DOHH2 (cell line): Measurements from ENCODE around the gene CD63.

Experiments used
- EZH2phosphoT487 ChIP-seq: fragments of 200-600 bp; sonication (generic); IDR thresholded peaks from 2 replicates; pipeline ENCODE4 v1.6.1; 2017; ENCODE audit warnings: borderline replicate concordance, mild to moderate bottlenecking, antibody characterized with exemption, low read length, moderate library complexity, mixed read lengths
- TF ChIP-seq, protein P1 (sequence below): fragments of 200-600 bp; sonication (generic); IDR thresholded peaks from one replicate; pipeline ENCODE4 v1.5.1; 2014; ENCODE audit warnings: antibody characterized with exemption, mild to moderate bottlenecking, low read depth, low read length; ENCODE audit not compliant: poor library complexity, severe bottlenecking

- TF ChIP-seq, protein P1, sequence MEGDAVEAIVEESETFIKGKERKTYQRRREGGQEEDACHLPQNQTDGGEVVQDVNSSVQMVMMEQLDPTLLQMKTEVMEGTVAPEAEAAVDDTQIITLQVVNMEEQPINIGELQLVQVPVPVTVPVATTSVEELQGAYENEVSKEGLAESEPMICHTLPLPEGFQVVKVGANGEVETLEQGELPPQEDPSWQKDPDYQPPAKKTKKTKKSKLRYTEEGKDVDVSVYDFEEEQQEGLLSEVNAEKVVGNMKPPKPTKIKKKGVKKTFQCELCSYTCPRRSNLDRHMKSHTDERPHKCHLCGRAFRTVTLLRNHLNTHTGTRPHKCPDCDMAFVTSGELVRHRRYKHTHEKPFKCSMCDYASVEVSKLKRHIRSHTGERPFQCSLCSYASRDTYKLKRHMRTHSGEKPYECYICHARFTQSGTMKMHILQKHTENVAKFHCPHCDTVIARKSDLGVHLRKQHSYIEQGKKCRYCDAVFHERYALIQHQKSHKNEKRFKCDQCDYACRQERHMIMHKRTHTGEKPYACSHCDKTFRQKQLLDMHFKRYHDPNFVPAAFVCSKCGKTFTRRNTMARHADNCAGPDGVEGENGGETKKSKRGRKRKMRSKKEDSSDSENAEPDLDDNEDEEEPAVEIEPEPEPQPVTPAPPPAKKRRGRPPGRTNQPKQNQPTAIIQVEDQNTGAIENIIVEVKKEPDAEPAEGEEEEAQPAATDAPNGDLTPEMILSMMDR = no peak
- no peak for TF ChIP-seq EZH2phosphoT487
Measured at GRCh38 chr12:55771736-55772135, 42.9 kb upstream of the CD63 start.
